Stimulated activated naive CD8-positive, alpha-beta T cell treated with anti-CD3 and anti-CD28 coated beads, Interleukin-15, amount 100 ng/mL, for 72 hours (primary cell): ENCODE data around the gene AUTS2.

Experiments
- ATAC-seq: fragments of 150-1000 bp; cut with Tn5 transposase; 2 replicates; pipeline ENCODE4 v1.10.0; 2021; ENCODE audit warnings: mild to moderate bottlenecking, moderate library complexity
- DNase-seq, 2 donors: peaks; one replicate each; pipeline ENCODE4 v3.0.0; 2021 to 2022
- H3K27ac Mint-ChIP-seq, 2 donors: one replicate each; pipeline ENCODE4 v1.8.0; 2022; ENCODE audit warnings: mild to moderate bottlenecking in 2 of 2, mixed read lengths in 2 of 2, moderate library complexity in 2 of 2
- H3K27me3 Mint-ChIP-seq: one replicate; pipeline ENCODE4 v1.8.0; 2022; ENCODE audit warnings: mixed read lengths
- H3K4me1 Mint-ChIP-seq: one replicate; pipeline ENCODE4 v1.8.0; 2022; ENCODE audit warnings: mild to moderate bottlenecking, mixed read lengths
- H3K4me3 Mint-ChIP-seq, 2 donors: one replicate each; pipeline ENCODE4 v1.8.0; 2022; ENCODE audit warnings: mild to moderate bottlenecking in 2 of 2, mixed read lengths in 2 of 2, moderate library complexity in 1 of 2
- H3K9me3 Mint-ChIP-seq, 2 donors: one replicate each; pipeline ENCODE4 v1.8.0; 2022; ENCODE audit warnings: mixed read lengths in 2 of 2

AUTS2 gene

DNA sequence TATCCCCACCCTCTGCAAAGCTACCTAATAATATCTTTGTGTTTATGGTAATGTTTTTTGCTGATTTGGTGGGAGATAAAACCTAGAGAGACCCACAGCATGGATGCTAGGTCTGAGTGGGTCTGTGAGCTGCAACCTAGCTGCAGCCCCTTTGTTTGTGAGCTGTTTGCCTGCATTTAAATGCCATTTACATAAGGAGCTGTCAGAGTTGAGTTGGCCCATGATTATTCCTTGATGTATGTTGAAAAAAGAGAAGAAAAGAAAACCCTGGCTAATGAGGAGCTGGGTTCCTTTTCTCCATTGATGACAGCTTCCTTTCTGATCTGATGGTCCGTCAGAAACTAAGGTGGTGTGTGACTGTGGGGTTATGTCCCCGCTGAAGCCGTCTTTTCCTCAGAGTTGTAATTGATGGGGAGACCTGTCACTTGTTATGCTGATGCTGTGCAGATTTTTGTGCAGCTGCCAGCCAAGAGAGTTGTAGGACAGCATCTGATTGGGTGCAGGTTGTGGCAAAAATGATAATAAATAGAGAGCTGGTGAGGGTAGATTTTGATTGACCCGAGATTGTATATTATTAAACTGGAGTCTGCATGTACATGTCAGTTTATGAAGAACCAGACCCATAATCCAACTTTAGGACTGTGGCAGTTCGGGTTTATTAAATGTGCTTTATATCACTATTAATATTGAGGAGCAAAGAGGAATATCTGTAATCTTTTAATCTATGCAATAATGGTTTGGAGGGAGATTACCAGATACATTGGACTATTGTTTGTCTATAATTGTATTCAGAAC, 219.8 kb downstream of the AUTS2 start:
- DNase-seq (no peak), ATAC-seq (no peak)
- H3K4me1 Mint-ChIP-seq = no peaks in the 10 kb centered on the region
- no peak overlapping the region for H3K4me3 Mint-ChIP-seq
- H3K9me3 Mint-ChIP-seq = no peaks in the 10 kb centered on the region
- no peak overlapping the region for H3K27ac Mint-ChIP-seq
- peaks cover 46% of the 10 kb centered on the region for H3K27me3 Mint-ChIP-seq

DNA sequence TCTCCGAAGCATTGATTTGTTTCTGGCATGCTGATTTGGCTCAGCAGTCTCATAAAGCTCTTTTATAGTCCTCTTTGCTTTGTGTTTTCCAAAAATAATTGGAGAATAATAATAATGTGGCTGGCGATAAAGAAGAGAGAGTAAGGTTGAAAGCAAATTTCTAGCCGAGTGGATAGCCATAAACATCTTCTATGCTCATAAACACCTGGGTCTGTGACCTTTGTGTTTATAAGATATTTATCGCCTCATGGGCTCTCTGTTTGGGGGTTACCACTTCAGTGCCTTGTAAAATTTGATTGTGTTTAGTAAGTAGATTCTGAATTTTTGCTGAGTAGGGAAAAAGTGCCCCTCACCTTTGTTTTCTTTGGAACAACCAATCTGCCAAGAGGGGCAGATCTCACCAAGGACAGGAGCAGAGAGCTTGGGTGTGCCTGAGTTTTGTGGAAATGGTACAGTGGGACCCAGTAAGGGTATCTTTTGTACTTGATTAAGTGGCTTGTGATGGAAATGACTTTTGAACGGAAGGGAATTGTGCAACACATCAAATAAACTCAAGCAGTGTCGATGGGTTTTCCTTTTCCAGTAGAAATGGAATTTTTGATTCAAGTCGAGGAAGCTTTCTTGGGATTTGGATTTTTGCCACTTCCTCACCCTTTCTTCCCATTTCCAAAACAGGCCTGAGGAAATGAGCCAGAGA, 220.5 kb downstream of the AUTS2 start:
- H3K27me3 Mint-ChIP-seq = peaks cover 52% of the 10 kb centered on the region
- H3K4me1 Mint-ChIP-seq = peaks cover 4% of the 10 kb centered on the region
- DNase-seq (no peak), ATAC-seq (no peak)
- H3K9me3 Mint-ChIP-seq = no peaks in the 10 kb centered on the region
- H3K27ac Mint-ChIP-seq = no peak overlapping the region
- no peak overlapping the region for H3K4me3 Mint-ChIP-seq

DNA sequence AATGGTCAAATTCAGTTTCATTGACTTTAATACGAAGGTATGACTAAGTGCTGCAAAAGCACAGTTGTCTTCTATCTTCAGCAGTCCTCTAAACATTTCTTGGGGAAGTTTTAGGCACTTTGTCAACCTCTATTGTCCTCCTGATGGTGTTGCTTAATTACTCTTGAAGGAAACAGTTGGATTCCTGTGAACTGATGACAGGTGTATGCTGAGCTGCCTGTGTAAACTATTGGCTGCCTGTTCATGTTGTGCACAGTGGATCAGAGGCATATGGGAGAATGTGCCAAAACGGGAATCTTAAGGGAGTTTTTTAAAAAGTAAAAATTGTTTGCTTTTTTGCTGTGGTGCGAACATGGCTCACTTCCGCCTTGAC, 221.0 kb downstream of the AUTS2 start:
- DNase-seq (no peak), ATAC-seq (no peak)
- Mint-ChIP-seq H3K4me1 (peaks cover 6% of the 10 kb centered on the region), H3K27ac (no peak overlapping the region), H3K4me3 (no peak overlapping the region), H3K27me3 (peaks cover 52% of the 10 kb centered on the region), H3K9me3 (no peaks in the 10 kb centered on the region)

DNA sequence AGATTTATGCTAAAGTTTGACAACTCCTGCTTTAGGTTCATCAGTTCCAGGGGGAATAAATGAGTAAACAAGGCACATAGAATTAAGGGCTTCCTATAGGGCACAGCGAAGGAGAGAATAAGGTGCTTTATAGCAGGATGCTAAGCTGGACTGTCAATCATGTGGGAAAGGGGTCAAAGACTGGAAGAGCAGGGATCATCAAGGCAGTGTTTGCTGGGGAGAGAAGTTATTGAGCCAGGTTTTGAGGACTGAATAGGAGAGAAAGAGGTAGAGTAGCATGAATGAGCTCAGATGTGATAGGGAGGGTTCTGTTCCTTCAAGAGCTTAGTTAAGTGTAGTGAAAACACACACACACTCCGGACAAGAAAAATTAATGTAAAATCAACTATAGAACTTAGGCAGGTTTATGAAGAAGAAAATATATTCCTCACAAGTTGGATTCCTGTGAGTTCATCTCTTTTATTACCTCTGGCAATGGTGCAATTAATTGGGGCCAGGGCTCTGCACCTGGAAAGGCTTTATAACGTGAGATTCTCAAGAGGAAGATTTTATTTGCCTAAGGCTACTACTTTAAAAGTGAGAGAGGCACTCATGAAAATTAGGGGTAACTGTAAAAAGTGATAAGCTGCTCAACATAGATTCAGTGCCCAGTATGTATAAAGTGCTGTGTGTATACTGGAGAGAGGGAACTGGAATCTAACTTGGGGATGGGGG, 222.4 kb downstream of the AUTS2 start:
- Mint-ChIP-seq H3K4me3 (no peak overlapping the region), H3K27me3 (peaks cover 52% of the 10 kb centered on the region), H3K4me1 (peaks cover 12% of the 10 kb centered on the region), H3K27ac (no peak overlapping the region), H3K9me3 (no peaks in the 10 kb centered on the region)
- ATAC-seq (no peak), DNase-seq (no peak)

DNA sequence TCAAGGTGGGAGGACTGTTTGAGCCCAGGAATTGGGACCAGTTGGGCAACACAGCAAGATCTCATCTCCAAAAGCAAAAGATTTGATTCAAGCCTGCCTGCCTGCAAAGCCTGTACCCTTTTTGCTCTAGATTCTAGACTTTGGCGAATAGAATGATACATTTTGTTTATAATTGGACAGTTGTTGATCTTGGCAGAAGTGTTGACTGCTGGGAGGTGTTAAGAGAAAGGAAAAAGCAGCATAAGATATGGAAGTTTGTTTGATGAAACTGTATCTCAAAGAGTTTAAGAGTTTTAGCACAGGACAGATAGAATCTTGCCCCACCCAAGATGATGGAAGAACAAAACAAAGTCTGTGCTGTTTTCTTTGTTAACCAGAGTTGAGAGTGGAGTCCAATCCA, 224.1 kb downstream of the AUTS2 start:
- Mint-ChIP-seq H3K27me3 (peaks cover 64% of the 10 kb centered on the region), H3K27ac (no peak overlapping the region), H3K4me1 (peaks cover 18% of the 10 kb centered on the region), H3K4me3 (no peak overlapping the region), H3K9me3 (no peaks in the 10 kb centered on the region)
- ATAC-seq (no peak), DNase-seq (no peak)

DNA sequence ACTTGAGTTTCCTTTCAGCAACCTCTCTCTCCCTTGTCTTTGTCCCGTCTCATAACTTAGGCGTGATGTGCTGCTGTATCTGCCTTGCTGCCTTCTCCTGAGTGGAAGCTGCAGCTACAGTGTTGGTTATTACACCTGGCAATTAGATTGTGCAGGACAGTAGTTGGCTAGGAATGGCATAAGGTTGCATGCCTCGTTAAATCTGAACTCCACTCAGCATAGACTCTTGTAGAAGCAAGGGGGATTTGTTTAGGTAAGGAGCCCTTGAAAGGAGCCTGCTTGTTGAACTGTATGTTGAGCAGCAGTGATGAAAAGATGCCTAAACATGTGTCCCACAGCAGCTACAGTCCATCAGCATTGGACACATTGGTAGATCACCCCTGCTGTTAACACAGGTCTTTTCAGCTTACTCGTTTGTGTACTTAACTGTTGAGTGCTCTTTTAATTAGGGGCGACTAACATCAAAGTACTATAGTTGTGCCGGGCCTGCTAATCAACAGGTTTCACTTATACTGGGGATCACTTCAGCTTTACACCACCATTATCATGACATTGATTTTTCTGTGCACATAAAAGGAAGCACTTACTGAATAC, 225.0 kb downstream of the AUTS2 start:
- ATAC-seq (no peak), DNase-seq (no peak)
- Mint-ChIP-seq H3K4me3 (peak overlapping the region in 1 of 2 donors; percentile 48), H3K9me3 (no peaks in the 10 kb centered on the region), H3K27me3 (peaks cover 65% of the 10 kb centered on the region), H3K4me1 (peaks cover 18% of the 10 kb centered on the region), H3K27ac (no peak overlapping the region)

DNA sequence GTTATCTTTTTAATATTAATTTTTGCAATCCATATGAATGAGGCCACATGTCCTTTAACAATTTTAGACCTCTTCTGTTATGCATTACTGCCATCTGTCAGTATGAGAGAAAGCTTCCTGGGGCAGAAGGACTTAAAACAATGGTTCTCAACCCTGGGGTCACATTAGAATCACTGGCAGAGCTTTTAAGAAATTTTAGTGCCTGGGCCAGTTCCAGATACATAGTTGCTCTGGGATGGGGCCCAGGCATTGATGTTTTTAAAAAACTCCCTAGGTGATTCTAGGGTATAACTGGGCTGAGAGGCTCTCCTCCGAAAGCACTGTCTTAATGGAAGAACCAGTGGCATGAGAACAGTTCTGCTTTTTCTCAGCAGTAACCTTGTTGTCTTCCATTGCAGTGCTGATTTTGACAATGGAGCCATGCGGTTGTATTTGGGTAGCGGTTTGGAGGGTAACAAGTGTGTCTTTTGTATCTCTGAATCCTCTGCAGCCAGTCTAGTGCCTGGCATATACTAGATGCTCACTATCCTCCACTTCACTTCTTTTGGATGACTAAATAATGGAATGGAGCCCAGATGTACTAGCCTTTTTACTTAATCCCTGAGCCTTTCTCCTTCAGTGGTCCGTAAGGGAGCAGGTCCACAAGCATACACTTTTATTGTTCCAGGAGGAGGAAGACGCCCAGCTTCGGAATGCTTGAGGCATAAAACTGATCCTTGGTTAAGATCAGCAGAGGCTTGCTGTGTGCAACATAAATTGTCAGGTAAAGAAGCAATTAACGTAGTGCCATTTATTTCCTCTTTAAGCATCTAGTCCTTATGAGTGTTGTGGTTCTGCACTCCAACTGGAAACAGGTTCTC, 227.1 kb downstream of the AUTS2 start:
- H3K4me3 Mint-ChIP-seq = peak overlapping the region in 1 of 2 donors; percentile 64
- no peak for DNase-seq
- H3K27ac Mint-ChIP-seq = no peak overlapping the region
- no peak for ATAC-seq
- peaks cover 64% of the 10 kb centered on the region for H3K27me3 Mint-ChIP-seq
- peaks cover 18% of the 10 kb centered on the region for H3K4me1 Mint-ChIP-seq
- H3K9me3 Mint-ChIP-seq = no peaks in the 10 kb centered on the region

DNA sequence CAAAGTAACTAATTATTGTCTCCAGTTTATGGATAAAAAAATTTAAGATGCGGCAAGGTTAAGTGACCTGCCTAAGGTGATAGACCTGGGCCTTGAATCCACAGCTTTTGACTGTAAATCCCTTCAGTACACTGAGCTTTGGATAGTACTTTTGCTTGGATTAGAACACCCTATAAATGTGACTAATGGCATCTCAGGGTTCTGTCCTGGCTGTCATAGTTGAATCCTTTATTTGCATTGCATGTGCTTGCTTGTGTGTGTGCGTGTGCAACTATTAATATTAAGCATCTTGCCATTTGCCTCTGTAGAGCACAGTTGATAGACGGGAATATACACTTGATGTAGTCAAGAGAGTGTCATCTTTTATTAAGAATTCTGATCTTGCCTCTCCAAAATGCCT, 228.0 kb downstream of the AUTS2 start:
- H3K27me3 Mint-ChIP-seq = peaks cover 55% of the 10 kb centered on the region
- H3K27ac Mint-ChIP-seq = no peak overlapping the region
- peaks cover 18% of the 10 kb centered on the region for H3K4me1 Mint-ChIP-seq
- ATAC-seq = no peak
- no peak overlapping the region for H3K4me3 Mint-ChIP-seq
- no peaks in the 10 kb centered on the region for H3K9me3 Mint-ChIP-seq
- DNase-seq = no peak

DNA sequence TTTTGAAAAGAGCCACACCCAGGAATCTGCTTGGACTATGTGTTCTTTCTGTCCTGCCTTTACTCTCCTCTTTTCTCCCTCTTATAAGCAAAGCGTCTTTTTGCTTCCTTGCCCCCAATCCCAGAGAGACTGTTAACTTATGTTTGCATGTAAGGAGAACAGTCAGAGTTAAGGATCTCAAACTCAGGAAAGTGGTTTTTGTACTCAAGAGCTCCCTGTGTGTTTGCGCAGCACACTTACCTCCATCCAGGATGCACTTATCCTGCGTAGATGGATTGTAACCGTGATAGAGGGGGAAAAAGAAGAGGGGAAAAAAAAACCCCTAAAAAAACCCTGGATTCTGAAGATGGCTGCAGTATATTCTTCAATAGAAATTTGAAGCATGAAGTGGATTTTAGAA, 228.9 kb downstream of the AUTS2 start:
- H3K4me1 Mint-ChIP-seq = peaks cover 18% of the 10 kb centered on the region
- H3K27ac Mint-ChIP-seq = no peak overlapping the region
- ATAC-seq = no peak
- no peaks in the 10 kb centered on the region for H3K9me3 Mint-ChIP-seq
- DNase-seq = no peak
- no peak overlapping the region for H3K4me3 Mint-ChIP-seq
- peaks cover 49% of the 10 kb centered on the region for H3K27me3 Mint-ChIP-seq

DNA sequence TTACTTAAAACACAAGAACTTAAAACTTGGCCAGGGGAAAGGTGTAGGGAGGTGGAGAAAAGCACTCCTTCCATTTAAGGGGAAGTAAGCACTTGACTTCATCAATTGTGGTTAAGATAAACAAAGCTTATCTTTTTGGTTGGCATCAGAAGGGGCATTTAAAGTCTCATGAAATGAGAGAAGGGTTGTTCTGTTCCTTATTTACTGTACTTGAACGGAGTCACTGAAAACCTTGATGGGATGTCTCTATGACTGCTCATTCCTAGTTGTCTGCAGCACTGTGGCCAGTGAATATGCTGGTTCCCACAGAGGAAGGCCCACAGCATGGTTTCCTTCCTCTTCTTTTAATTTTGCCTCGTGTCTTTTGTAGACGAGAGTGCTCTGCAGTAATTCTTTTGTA, 229.3 kb downstream of the AUTS2 start:
- peaks cover 18% of the 10 kb centered on the region for H3K4me1 Mint-ChIP-seq
- H3K27ac Mint-ChIP-seq = no peak overlapping the region
- H3K4me3 Mint-ChIP-seq = no peak overlapping the region
- DNase-seq (no peak), ATAC-seq (no peak)
- H3K27me3 Mint-ChIP-seq = peaks cover 51% of the 10 kb centered on the region
- H3K9me3 Mint-ChIP-seq = no peaks in the 10 kb centered on the region

DNA sequence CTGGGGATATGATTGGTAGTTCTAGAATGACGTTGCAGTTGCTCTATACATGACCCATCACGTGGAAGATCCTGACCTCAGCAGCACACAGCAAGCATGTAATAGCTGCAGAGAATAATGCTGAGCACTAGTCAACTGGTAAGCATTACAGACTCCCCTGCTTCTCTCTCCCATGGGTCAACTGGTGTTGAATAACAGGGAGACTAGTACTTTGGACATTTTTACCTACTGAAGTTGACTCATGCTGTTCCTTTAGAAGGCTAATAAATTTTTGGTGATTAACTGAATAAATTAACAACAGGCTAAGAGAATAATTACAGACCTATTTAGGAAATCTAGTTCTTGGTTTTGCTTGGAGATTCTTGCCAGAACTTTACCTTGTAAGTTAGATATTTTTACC, 234.1 kb downstream of the AUTS2 start:
- no peak overlapping the region for H3K27ac Mint-ChIP-seq
- no peak for DNase-seq
- peaks cover 38% of the 10 kb centered on the region for H3K27me3 Mint-ChIP-seq
- no peaks in the 10 kb centered on the region for H3K9me3 Mint-ChIP-seq
- ATAC-seq = no peak
- no peaks in the 10 kb centered on the region for H3K4me1 Mint-ChIP-seq
- no peak overlapping the region for H3K4me3 Mint-ChIP-seq

DNA sequence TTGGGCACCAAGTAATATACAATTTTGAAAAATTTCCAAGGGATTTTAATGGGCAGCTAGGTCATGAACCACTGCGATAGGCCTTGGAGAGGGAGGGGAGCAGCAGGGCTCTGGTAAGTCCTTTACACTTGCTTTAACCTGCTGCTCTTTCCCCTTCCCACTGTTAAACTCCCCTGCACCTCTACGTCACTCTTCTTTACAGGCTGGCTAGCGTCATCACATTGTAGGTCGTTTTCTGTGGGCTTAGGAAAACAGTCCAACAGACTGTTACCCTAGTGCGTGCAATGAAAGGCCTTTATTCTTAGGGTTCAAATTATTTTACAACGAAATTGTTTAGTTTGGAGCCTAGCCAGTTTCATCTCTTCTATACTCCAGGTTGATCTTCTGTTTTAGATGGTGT, 235.7 kb downstream of the AUTS2 start:
- H3K27ac Mint-ChIP-seq = no peak overlapping the region
- H3K9me3 Mint-ChIP-seq = no peaks in the 10 kb centered on the region
- no peaks in the 10 kb centered on the region for H3K4me1 Mint-ChIP-seq
- DNase-seq (no peak), ATAC-seq (no peak)
- peaks cover 33% of the 10 kb centered on the region for H3K27me3 Mint-ChIP-seq
- no peak overlapping the region for H3K4me3 Mint-ChIP-seq

DNA sequence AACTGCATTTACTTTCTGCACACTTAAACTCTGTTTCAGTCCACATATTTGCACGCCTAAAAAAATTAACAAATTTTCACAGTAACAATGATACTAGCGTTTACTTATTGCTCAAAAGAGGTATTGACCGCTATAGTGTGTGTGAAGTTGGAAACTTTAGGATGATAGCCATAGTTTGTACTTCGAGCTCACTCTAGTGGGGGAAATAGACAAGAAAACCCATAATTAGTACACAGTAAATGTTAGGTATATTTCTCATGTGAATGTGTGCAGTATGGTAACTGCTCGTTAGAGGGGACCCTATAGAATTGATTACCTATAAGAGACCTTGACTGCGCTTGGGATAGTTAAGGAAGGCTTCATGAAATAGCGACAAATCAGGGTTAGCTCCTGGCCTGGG, 238.4 kb downstream of the AUTS2 start:
- ATAC-seq (no peak), DNase-seq (no peak)
- Mint-ChIP-seq H3K9me3 (no peaks in the 10 kb centered on the region), H3K27ac (no peak overlapping the region), H3K27me3 (peaks cover 54% of the 10 kb centered on the region), H3K4me3 (no peak overlapping the region), H3K4me1 (no peaks in the 10 kb centered on the region)

DNA sequence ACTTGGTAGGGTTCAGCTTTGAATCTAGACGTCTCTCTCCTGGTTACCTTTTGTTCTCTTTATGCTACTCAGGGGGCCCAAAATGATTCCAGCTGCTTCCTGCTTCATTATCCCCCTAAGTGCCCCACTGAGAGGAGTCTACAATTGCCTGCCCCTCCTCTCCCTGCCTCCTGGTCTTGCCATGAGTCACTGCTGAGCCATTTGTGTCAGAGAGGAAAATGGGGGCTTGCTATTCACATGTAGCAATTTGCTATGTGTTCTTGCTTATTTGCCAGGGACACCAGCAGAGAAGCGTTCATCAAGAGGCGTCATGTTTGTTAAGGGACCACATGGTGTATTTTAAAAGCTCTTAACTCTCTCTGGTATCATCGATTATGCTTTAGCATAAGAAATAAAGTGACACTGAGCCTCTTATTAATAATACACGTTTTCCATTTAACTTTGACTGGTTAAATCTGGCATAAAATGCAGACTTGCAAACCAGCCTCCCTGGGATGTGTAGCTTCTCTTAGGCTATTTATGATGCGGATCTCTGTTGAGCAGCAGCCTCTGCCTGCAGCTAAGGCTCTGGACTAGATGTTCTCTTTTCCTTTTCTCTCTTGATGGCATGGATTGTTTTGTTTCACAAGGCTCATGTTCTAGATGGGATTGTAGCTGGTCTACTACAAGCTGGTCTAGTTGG, 239.3 kb downstream of the AUTS2 start:
- Mint-ChIP-seq H3K4me3 (no peak overlapping the region), H3K9me3 (no peaks in the 10 kb centered on the region), H3K4me1 (no peaks in the 10 kb centered on the region), H3K27ac (no peak overlapping the region), H3K27me3 (peaks cover 49% of the 10 kb centered on the region)
- no peak for DNase-seq
- no peak for ATAC-seq

DNA sequence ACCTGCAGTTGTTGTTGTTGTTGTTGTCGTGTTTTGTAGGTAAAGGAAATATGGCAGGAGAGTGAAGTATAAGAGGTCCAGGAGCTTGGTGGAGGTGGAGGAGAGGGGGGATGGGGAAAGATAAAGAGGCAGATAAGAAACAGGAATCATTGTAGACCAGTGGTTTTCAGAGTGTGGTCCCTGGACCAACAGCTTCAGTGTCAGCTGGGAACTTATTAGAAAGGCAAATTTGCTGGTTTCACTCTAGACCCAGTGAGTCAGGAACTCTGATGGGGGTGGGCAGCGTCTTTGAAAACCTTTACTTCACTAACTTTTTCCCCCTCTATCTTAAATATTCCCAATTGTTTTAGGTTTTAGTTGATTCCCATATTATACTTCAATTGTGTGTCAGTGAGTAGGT, 241.5 kb downstream of the AUTS2 start:
- ATAC-seq (no peak), DNase-seq (no peak)
- peaks cover 51% of the 10 kb centered on the region for H3K27me3 Mint-ChIP-seq
- no peaks in the 10 kb centered on the region for H3K9me3 Mint-ChIP-seq
- H3K4me3 Mint-ChIP-seq = no peak overlapping the region
- peak overlapping the region in 1 of 2 donors; percentile 58 for H3K27ac Mint-ChIP-seq
- no peaks in the 10 kb centered on the region for H3K4me1 Mint-ChIP-seq
